Prostate gland (tissue), 2 donors: ENCODE results near the gene DLGAP1.

ENCODE experiments used
- CTCF ChIP-seq, 4 experiments: fragments of 200-600 bp in 2 of 4; fragments of 450-650 bp in 2 of 4; sonication (generic) in 2 of 4; IDR thresholded peaks; 1 replicate in 3 of 4; 2 replicates in 1 of 4; pipeline ENCODE4 v1.5.1; 2016 to 2019; ENCODE audit warnings: antibody characterized with exemption in 4 of 4, mild to moderate bottlenecking in 2 of 4, moderate library complexity in 2 of 4
- POLR2A ChIP-seq: fragments of 450-650 bp; IDR thresholded peaks from one replicate; pipeline ENCODE4 v1.6.1; 2016; ENCODE audit warnings: antibody characterized with exemption, mild to moderate bottlenecking
- POLR2AphosphoS5 ChIP-seq: sonication (generic); formaldehyde crosslinking; IDR thresholded peaks from one replicate; pipeline ENCODE4 v1.6.1; 2017; ENCODE audit warnings: antibody characterized with exemption

- no peak for TF ChIP-seq CTCF (IDR thresholded peaks at IDR 0.05)
- no peak for TF ChIP-seq POLR2A
- no peak for TF ChIP-seq POLR2AphosphoS5
Measured at GRCh38 chr18:3757361-3757760, 697.7 kb downstream of the DLGAP1 start.
